H1 (cell line): ENCODE measurements around the gene ADGRL3. TPM values are rescaled to one million over a fixed set of nuclear protein-coding genes. Genes with fewer than 3 reads are reported as not detected.
A peak's percentile ranks its signal among the peaks of the same experiment; 100 is the strongest.

Experiments used
- CTCF ChIA-PET: fragments of 300-600 bp; sonication (Branson Sonifier 250); formaldehyde crosslinking; loops from one replicate; lab custom pipeline; 2021; ENCODE audit not compliant: partially characterized antibody; lab: Charles Lee
- POLR2A ChIA-PET: fragments of 300-600 bp; sonication (Branson Sonifier 250); formaldehyde crosslinking; loops from one replicate; lab custom pipeline; 2021; ENCODE audit warnings: inconsistent platforms; ENCODE audit not compliant: partially characterized antibody; lab: Charles Lee
- DNase-seq, 2 experiments: peaks; one replicate each; pipeline versions ENCODE4 v3.0.0 to v3.0.0-alpha.2; 2010 to 2022; ENCODE audit warnings: low spot score in 2 of 2, low read depth in 1 of 2, mixed read lengths in 1 of 2
- FAIRE-seq: peaks from 2 replicates; lab custom pipeline; 2011; peaks lifted over from hg19 to GRCh38; lab: Jason Lieb, UNC
- H2AFZ ChIP-seq: 2 replicates; pipeline ENCODE4 v1.8.1; 2012; ENCODE audit warnings: low read length, inconsistent platforms
- H2AK5ac ChIP-seq: 2 replicates; pipeline ENCODE4 v1.6.1; 2013; ENCODE audit warnings: low read depth, low read length
- H2BK120ac ChIP-seq: replicated peaks from 2 replicates; pipeline ENCODE3; 2013; ENCODE audit warnings: low read depth, low read length, inconsistent platforms
- H2BK12ac ChIP-seq: 2 replicates; pipeline ENCODE4 v1.6.1; 2013; ENCODE audit warnings: low read depth, low read length
- H2BK15ac ChIP-seq: 2 replicates; pipeline ENCODE4 v1.6.1; 2013; ENCODE audit warnings: low read length
- H2BK20ac ChIP-seq: 2 replicates; pipeline ENCODE4 v1.6.1; 2013; ENCODE audit warnings: low read length
- H2BK5ac ChIP-seq: 2 replicates; pipeline ENCODE4 v1.6.1; 2013; ENCODE audit warnings: low read depth, low read length
- H3K14ac ChIP-seq: 2 replicates; pipeline ENCODE4 v1.6.1; 2013; ENCODE audit warnings: inconsistent platforms; ENCODE audit not compliant: insufficient read length
- H3K18ac ChIP-seq: 2 replicates; pipeline ENCODE4 v1.6.1; 2013; ENCODE audit warnings: low read length; ENCODE audit errors: extremely low read depth
- H3K23ac ChIP-seq: 2 replicates; pipeline ENCODE4 v1.6.1; 2013; ENCODE audit warnings: inconsistent platforms; ENCODE audit not compliant: insufficient read length
- H3K23me2 ChIP-seq: 2 replicates; pipeline ENCODE4 v1.6.1; 2013; ENCODE audit warnings: low read depth, low read length
- H3K27ac ChIP-seq: 2 replicates; pipeline ENCODE4 v1.6.1; 2011; ENCODE audit warnings: low read depth, low read length, inconsistent platforms
- H3K27me3 ChIP-seq, 4 experiments: replicated peaks in 1 of 4; 1 replicate in 1 of 4; 2 replicates in 3 of 4; pipeline versions ENCODE4 v1.6.1 to v1.8.1; 2011 to 2013; ENCODE audit warnings: low read length in 3 of 4, mild to moderate bottlenecking in 3 of 4, inconsistent platforms in 2 of 4, mixed read lengths in 2 of 4, moderate library complexity in 1 of 4; ENCODE audit not compliant: control insufficient read depth in 3 of 4, insufficient read depth in 3 of 4; ENCODE audit errors: extremely low read depth in 1 of 4
- H3K36me3 ChIP-seq, 4 experiments: 2 replicates each; pipeline versions ENCODE4 v1.6.1 to v1.8.1; 2011 to 2013; ENCODE audit warnings: mild to moderate bottlenecking in 4 of 4, low read length in 3 of 4, moderate library complexity in 2 of 4, control low read depth in 1 of 4, inconsistent platforms in 1 of 4; ENCODE audit not compliant: insufficient read depth in 4 of 4, control insufficient read depth in 2 of 4
- H3K4ac ChIP-seq: replicated peaks from 2 replicates; pipeline ENCODE3; 2013; ENCODE audit warnings: low read length, low read depth, mixed read lengths, inconsistent platforms; ENCODE audit not compliant: insufficient read length
- H3K4me1 ChIP-seq, 4 experiments: replicated peaks in 1 of 4; 1 replicate in 1 of 4; 2 replicates in 3 of 4; pipeline versions ENCODE4 v1.6.1 to v1.8.1; 2011 to 2013; ENCODE audit warnings: low read length in 3 of 4, inconsistent platforms in 2 of 4, mixed read lengths in 1 of 4; ENCODE audit not compliant: insufficient read depth in 4 of 4, control insufficient read depth in 3 of 4
- H3K4me2 ChIP-seq, 2 experiments: 2 replicates each; pipeline versions ENCODE4 v1.6.1 to v1.8.1; 2011 to 2013; ENCODE audit warnings: low read depth in 2 of 2, low read length in 2 of 2, control low read depth in 1 of 2, inconsistent platforms in 1 of 2, mild to moderate bottlenecking in 1 of 2; ENCODE audit not compliant: insufficient read depth in 1 of 2
- H3K4me3 ChIP-seq, 4 experiments: fragments of 200-600, 300-600 bp in 1 of 4; sonication (generic), shearing (Covaris generic), sonication (Bioruptor Twin) in 1 of 4; 2 replicates each; pipeline versions ENCODE4 v1.5.1 to v1.8.1; 2011 to 2016; ENCODE audit warnings: low read length in 4 of 4, low read depth in 3 of 4, control low read depth in 2 of 4, inconsistent platforms in 2 of 4, mild to moderate bottlenecking in 2 of 4, mixed read lengths in 1 of 4, moderate library complexity in 1 of 4; ENCODE audit not compliant: insufficient read depth in 2 of 4; ENCODE audit errors: extremely low read depth in 1 of 4
- H3K56ac ChIP-seq: replicated peaks from 2 replicates; pipeline ENCODE3; 2013; ENCODE audit warnings: low read depth, mild to moderate bottlenecking, mixed read lengths, low read length, inconsistent platforms; ENCODE audit not compliant: insufficient read length
- H3K79me1 ChIP-seq: 2 replicates; pipeline ENCODE4 v1.6.1; 2013; ENCODE audit warnings: low read depth, low read length, control low read depth
- H3K79me2 ChIP-seq, 2 experiments: 2 replicates each; pipeline versions ENCODE4 v1.6.1 to v1.8.1; 2012 to 2013; ENCODE audit warnings: low read length in 2 of 2, mild to moderate bottlenecking in 2 of 2, inconsistent platforms in 1 of 2; ENCODE audit not compliant: insufficient read depth in 2 of 2, control insufficient read depth in 1 of 2
- H3K9ac ChIP-seq, 4 experiments: replicated peaks in 1 of 4; 1 replicate in 1 of 4; 2 replicates in 3 of 4; pipeline versions ENCODE4 v1.6.1 to v1.8.1; 2011 to 2013; ENCODE audit warnings: low read depth in 3 of 4, low read length in 3 of 4, control low read depth in 2 of 4, mild to moderate bottlenecking in 2 of 4, moderate library complexity in 2 of 4, inconsistent platforms in 1 of 4; ENCODE audit errors: extremely low read depth in 1 of 4
- H3K9me3 ChIP-seq, 2 experiments: 2 replicates each; pipeline versions ENCODE4 v1.6.1 to v1.8.1; 2012 to 2013; ENCODE audit warnings: mild to moderate bottlenecking in 2 of 2, moderate library complexity in 2 of 2, control low read depth in 1 of 2, inconsistent platforms in 1 of 2, low read depth in 1 of 2, low read length in 1 of 2, mixed read lengths in 1 of 2; ENCODE audit not compliant: insufficient read depth in 2 of 2
- H4K20me1 ChIP-seq, 2 experiments: replicated peaks in 1 of 2; 2 replicates each; pipeline versions ENCODE3 to v1.8.1; 2011 to 2013; ENCODE audit warnings: inconsistent platforms in 2 of 2, low read length in 2 of 2, mild to moderate bottlenecking in 1 of 2; ENCODE audit not compliant: insufficient read depth in 2 of 2, control insufficient read depth in 1 of 2
- H4K5ac ChIP-seq: 2 replicates; pipeline ENCODE4 v1.6.1; 2013; ENCODE audit warnings: low read length, low read depth, mixed read lengths, inconsistent platforms; ENCODE audit not compliant: insufficient read length
- H4K8ac ChIP-seq: 2 replicates; pipeline ENCODE4 v1.8.0; 2013; ENCODE audit warnings: mild to moderate bottlenecking, moderate library complexity, low read length, inconsistent platforms; ENCODE audit not compliant: insufficient read depth; ENCODE audit errors: extremely low read depth
- H4K91ac ChIP-seq: replicated peaks from 2 replicates; pipeline ENCODE3; 2013; ENCODE audit warnings: low read length, mixed read lengths, inconsistent platforms; ENCODE audit not compliant: insufficient read length
- CBX5 ChIP-seq: fragments of 300-800, 300-1000 bp; sonication (generic); IDR thresholded peaks from 2 replicates; pipeline ENCODE4 v1.7.1; 2016; ENCODE audit warnings: antibody characterized with exemption, low read length, low read depth
- CTBP2 ChIP-seq: IDR thresholded peaks from 2 replicates; pipeline ENCODE4 v1.7.0; 2011; ENCODE audit warnings: borderline replicate concordance, mild to moderate bottlenecking, moderate library complexity, mixed read lengths, low read length; ENCODE audit not compliant: insufficient read depth, insufficient read length
- HDAC6 ChIP-seq: IDR thresholded peaks from one replicate; pipeline ENCODE4 v1.7.1; 2012; ENCODE audit warnings: low read depth, mild to moderate bottlenecking, inconsistent platforms, low read length, moderate library complexity
- RBBP5 ChIP-seq: IDR thresholded peaks from 2 replicates; pipeline ENCODE4 v1.7.1; 2012; ENCODE audit warnings: low read depth, mild to moderate bottlenecking, inconsistent platforms, low read length, moderate library complexity, borderline replicate concordance
- TAF7 ChIP-seq: optimal IDR thresholded peaks from 2 replicates; pipeline ENCODE3; 2011; ENCODE audit warnings: low read depth, mild to moderate bottlenecking, inconsistent platforms, low read length, moderate library complexity, borderline replicate concordance
- TBP ChIP-seq: IDR thresholded peaks from 2 replicates; pipeline ENCODE4 v1.6.1; 2011; ENCODE audit warnings: low read depth, low read length, improper control_type of control experiment
- WGBS, 2 experiments: shearing (Covaris generic) in 1 of 2; methylation state at CpG; one replicate each; pipeline versions ENCODE4 v1.1.6 to v1.1.7; 2013 to 2015; ENCODE audit warnings: low lambda C conversion rate in 2 of 2, mixed read lengths in 2 of 2, inconsistent platforms in 1 of 2, low coverage in 1 of 2, missing lambda C conversion rate in 1 of 2; ENCODE audit not compliant: insufficient replicate concordance in 2 of 2, insufficient coverage in 1 of 2, insufficient read length in 1 of 2; ENCODE audit errors: extremely low coverage in 1 of 2, missing lambda C conversion rate in 1 of 2; 5-methylcytosine and 5-hydroxymethylcytosine counted together
- polyA plus RNA-seq, 7 experiments: library from polyadenylated mRNA; depleted of rRNA in 3 of 7; stranded (reverse) in 5 of 7; unstranded in 2 of 7; fragments of >200 nt in 5 of 7; fragments of 200-250 nt in 2 of 7; gene quantifications; 1 replicate in 5 of 7; 2 replicates in 1 of 7; 4 replicates in 1 of 7; pipeline versions ENCODE4 v1.2.1 to v1.2.3, GENCODE V29; 2011 to 2013; ENCODE audit warnings: missing spikeins in 2 of 7, mixed read lengths in 2 of 7
- total RNA-seq: library from RNA; stranded (reverse); fragmentation: NEBNext Ultra II Directional; extraction: Animal tissue kit (Norgen Biotek cat#: 25700); gene quantifications from 2 replicates; pipeline ENCODE4 v1.2.1, GENCODE V29; 2021

Gene ADGRL3
- total and polyA plus RNA-seq, 2 of the 8 experiments (the other 6 are each of a cell fraction or from before 2014, with no cell fraction given) = 6.6 to 13.0 TPM

GRCh38 chr4:61714387-61714911, 514.3 kb downstream of the ADGRL3 start:
- H3K14ac ChIP-seq = no peak overlapping the region
- CTCF ChIA-PET = interaction anchor here (1.3 kb wide), 1 partner anchor 26 kb away, joined by 3 read pairs; no protein-coding TSS in a partner anchor

More at GRCh38 chr4:61714387-61714911, 514.3 kb downstream of the ADGRL3 start:
- Histone ChIP-seq H2BK120ac (no peak overlapping the region), H3K56ac (no peak overlapping the region), H2BK20ac (no peak overlapping the region), H3K79me1 (no peaks in the 10 kb centered on the region), H2AK5ac (0 out of 2 replicates have a peak overlapping the region, but pooled peaks have one; percentile 69), H3K23ac (no peak overlapping the region), H3K36me3 (no peaks in the 10 kb centered on the region), H2AFZ (no peak overlapping the region), H3K18ac (no peak overlapping the region), H3K23me2 (no peaks in the 10 kb centered on the region), H3K79me2 (no peaks in the 10 kb centered on the region), H3K4ac (no peak overlapping the region), H4K91ac (no peak overlapping the region), H3K27me3 (no peaks in the 10 kb centered on the region), H3K9me3 (no peaks in the 10 kb centered on the region), H4K8ac (no peak overlapping the region), H3K4me1 (peaks cover 0 to 4% (median 3%) of the 10 kb centered on the region in 4 experiments; a peak in 3 of 7 replicates), H2BK5ac (no peak overlapping the region), H3K4me3 (no peak overlapping the region), H3K27ac (no peak overlapping the region), H4K20me1 (no peaks in the 10 kb centered on the region), H3K4me2 (no peak overlapping the region), H4K5ac (no peak overlapping the region), H2BK15ac (no peak overlapping the region), H2BK12ac (no peak overlapping the region), H3K9ac (no peak overlapping the region)
- WGBS, 2 experiments = 91% methylated on average over 4 of the region's 4 CpGs; no CpG with 5 or more reads in 1 of the 2 experiments
- DNase-seq (no peak), FAIRE-seq (peak; percentile 28)
- TF ChIP-seq CTBP2 (no peak), TBP (no peak), CBX5 (no peak), HDAC6 (no peak), RBBP5 (no peak), TAF7 (no peak)
- POLR2A ChIA-PET = no interaction called here
